Osteocyte (in vitro differentiated cells): Measurements from ENCODE around the gene FHIT. TPM values are rescaled to one million over a fixed set of nuclear protein-coding genes. Genes with fewer than 3 reads are reported as not detected.

ENCODE experiments used
- DNase-seq: peaks from one replicate; pipeline ENCODE4 v3.0.0; 2021; ENCODE audit warnings: mixed read lengths; ENCODE audit not compliant: unreplicated experiment; ENCODE audit errors: extremely low spot score
- H3K27ac Mint-ChIP-seq: one replicate; pipeline ENCODE4 v1.8.0; 2021; ENCODE audit warnings: mild to moderate bottlenecking, mixed read lengths; ENCODE audit not compliant: unreplicated experiment
- H3K27me3 Mint-ChIP-seq: one replicate; pipeline ENCODE4 v1.8.0; 2021; ENCODE audit warnings: mixed read lengths; ENCODE audit not compliant: unreplicated experiment
- H3K36me3 Mint-ChIP-seq: one replicate; pipeline ENCODE4 v1.8.0; 2021; ENCODE audit warnings: mixed read lengths; ENCODE audit not compliant: unreplicated experiment
- H3K4me1 Mint-ChIP-seq: one replicate; pipeline ENCODE4 v1.8.0; 2021; ENCODE audit warnings: mixed read lengths; ENCODE audit not compliant: unreplicated experiment
- H3K4me3 Mint-ChIP-seq: one replicate; pipeline ENCODE4 v1.8.0; 2021; ENCODE audit warnings: mild to moderate bottlenecking, moderate library complexity, mixed read lengths; ENCODE audit not compliant: unreplicated experiment
- H3K9me3 Mint-ChIP-seq: one replicate; pipeline ENCODE4 v1.8.0; 2021; ENCODE audit warnings: mixed read lengths; ENCODE audit not compliant: unreplicated experiment
- total RNA-seq: library from RNA; stranded (reverse); gene quantifications from 2 replicates; pipeline ENCODE4 v1.2.1, GENCODE V29; 2021
- TF ChIP-seq, protein P1 (sequence below): fragments of 200-600 bp; sonication (generic); IDR thresholded peaks from 2 replicates; pipeline ENCODE4 v1.5.0; 2021; ENCODE audit warnings: antibody characterized with exemption, mild to moderate bottlenecking, moderate library complexity

FHIT gene
- total RNA-seq, 1 donor from 2014 or later, result 2.3 TPM

DNA sequence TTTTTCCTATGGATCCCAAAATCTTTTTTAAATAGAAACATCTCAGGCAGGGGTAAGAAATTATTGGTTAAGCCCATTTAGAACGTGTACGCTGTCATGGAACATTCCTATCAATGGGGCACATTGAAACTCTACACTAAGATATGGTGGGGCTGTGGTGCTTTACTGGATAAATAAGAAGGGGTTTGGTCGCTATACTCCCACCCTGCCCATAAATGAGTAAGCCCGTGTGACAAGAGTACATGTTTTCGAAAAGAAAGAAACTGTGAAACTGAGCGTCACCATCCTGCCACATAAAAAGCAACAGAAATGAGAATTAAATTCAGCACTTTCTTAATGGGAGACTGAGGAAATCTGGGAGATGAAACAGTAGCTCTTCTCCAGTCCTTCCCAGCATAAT is 1271.7 kb downstream of the FHIT start:
- TF ChIP-seq, protein P1, sequence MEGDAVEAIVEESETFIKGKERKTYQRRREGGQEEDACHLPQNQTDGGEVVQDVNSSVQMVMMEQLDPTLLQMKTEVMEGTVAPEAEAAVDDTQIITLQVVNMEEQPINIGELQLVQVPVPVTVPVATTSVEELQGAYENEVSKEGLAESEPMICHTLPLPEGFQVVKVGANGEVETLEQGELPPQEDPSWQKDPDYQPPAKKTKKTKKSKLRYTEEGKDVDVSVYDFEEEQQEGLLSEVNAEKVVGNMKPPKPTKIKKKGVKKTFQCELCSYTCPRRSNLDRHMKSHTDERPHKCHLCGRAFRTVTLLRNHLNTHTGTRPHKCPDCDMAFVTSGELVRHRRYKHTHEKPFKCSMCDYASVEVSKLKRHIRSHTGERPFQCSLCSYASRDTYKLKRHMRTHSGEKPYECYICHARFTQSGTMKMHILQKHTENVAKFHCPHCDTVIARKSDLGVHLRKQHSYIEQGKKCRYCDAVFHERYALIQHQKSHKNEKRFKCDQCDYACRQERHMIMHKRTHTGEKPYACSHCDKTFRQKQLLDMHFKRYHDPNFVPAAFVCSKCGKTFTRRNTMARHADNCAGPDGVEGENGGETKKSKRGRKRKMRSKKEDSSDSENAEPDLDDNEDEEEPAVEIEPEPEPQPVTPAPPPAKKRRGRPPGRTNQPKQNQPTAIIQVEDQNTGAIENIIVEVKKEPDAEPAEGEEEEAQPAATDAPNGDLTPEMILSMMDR, result no peak
- Mint-ChIP-seq H3K9me3 (peaks cover 3% of the 10 kb centered on the region), H3K4me3 (no peak overlapping the region), H3K4me1 (no peaks in the 10 kb centered on the region), H3K27me3 (peaks cover 2% of the 10 kb centered on the region), H3K27ac (no peak overlapping the region), H3K36me3 (no peaks in the 10 kb centered on the region)
- no peak for DNase-seq

- DNase-seq, result no peak
- H3K4me3 Mint-ChIP-seq, result no peak overlapping the region
- H3K27me3 Mint-ChIP-seq, result peaks cover 2% of the 10 kb centered on the region
- peaks cover 1% of the 10 kb centered on the region for H3K9me3 Mint-ChIP-seq
- no peak overlapping the region for H3K27ac Mint-ChIP-seq
- H3K36me3 Mint-ChIP-seq, result no peaks in the 10 kb centered on the region
- H3K4me1 Mint-ChIP-seq, result no peaks in the 10 kb centered on the region
- TF ChIP-seq, protein P1, result no peak
These were observed 1272.3 kb downstream of the FHIT start for GRCh38 chr3:59978979-59979378.

DNA sequence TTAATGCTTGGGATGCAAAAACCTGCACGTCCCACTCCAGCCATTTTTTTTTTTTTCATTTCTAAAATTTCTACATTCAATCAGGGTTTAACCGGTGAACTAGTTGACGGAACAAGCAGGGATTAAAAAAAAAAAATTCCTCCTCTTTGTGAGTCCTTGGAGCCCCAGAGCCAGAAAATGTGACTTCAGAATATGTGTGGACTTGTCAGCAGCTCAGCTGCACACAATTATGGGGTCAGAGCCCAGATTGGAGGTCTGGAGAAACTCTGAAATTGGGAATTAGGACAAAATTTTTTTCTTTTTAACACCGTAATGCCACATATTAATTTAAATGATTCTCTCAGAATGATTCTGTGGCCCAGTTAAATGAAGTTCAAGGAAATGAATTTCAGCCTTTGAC is 1280.5 kb downstream of the FHIT start:
- no peak for DNase-seq
- no peaks in the 10 kb centered on the region for H3K4me1 Mint-ChIP-seq
- no peaks in the 10 kb centered on the region for H3K27me3 Mint-ChIP-seq
- H3K4me3 Mint-ChIP-seq, result no peak overlapping the region
- H3K27ac Mint-ChIP-seq, result no peak overlapping the region
- no peaks in the 10 kb centered on the region for H3K36me3 Mint-ChIP-seq
- TF ChIP-seq, protein P1, result no peak
- H3K9me3 Mint-ChIP-seq, result no peaks in the 10 kb centered on the region

DNA sequence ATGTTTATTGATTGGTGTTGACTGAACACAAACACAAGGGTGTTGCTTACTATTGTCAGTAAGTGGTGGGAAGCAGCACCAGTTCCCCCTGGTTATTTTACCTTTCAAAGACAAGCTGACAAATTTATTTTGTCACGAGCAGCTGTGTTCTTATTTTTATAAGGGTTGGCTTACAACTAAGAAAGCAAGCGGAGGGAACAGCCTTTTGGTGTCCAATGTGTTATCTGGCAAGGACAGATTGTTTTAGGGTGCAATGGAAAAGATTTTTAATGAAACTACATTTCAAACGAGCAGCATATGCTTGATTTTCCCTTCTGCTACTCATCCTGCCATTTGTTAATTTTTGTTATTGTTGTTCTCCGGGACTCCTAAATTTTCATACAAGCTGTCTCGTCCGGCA is 1280.9 kb downstream of the FHIT start:
- no peaks in the 10 kb centered on the region for H3K4me1 Mint-ChIP-seq
- no peak overlapping the region for H3K27ac Mint-ChIP-seq
- no peaks in the 10 kb centered on the region for H3K36me3 Mint-ChIP-seq
- no peak overlapping the region for H3K4me3 Mint-ChIP-seq
- no peaks in the 10 kb centered on the region for H3K27me3 Mint-ChIP-seq
- no peak for DNase-seq
- no peaks in the 10 kb centered on the region for H3K9me3 Mint-ChIP-seq
- TF ChIP-seq, protein P1, result no peak

GRCh38 chr3:59968513-59969045 is 1282.7 kb downstream of the FHIT start:
- no peaks in the 10 kb centered on the region for H3K27me3 Mint-ChIP-seq
- no peak overlapping the region for H3K4me3 Mint-ChIP-seq
- no peak overlapping the region for H3K27ac Mint-ChIP-seq
- TF ChIP-seq, protein P1, result no peak
- no peaks in the 10 kb centered on the region for H3K4me1 Mint-ChIP-seq
- H3K36me3 Mint-ChIP-seq, result no peaks in the 10 kb centered on the region
- DNase-seq, result no peak
- H3K9me3 Mint-ChIP-seq, result no peaks in the 10 kb centered on the region
